HG03342 (cell line): ENCODE measurements around the gene ZNF497.

ENCODE experiments used
- ATAC-seq: cut with Tn5 transposase; IDR thresholded peaks from one replicate; pipeline ENCODE4 v1.9.1; 2021; ENCODE audit warnings: mild to moderate bottlenecking, moderate library complexity; ENCODE audit not compliant: unreplicated experiment

The ZNF497 gene

GRCh38 chr19:58372311-58373133, 10.0 kb upstream of the ZNF497 start:
- no peak for ATAC-seq

GRCh38 chr19:58368561-58369360, 6.2 kb upstream of the ZNF497 start:
- ATAC-seq = no peak

GRCh38 chr19:58367698-58368454, 5.3 kb upstream of the ZNF497 start:
- ATAC-seq = no peak

GRCh38 chr19:58366585-58367430, 4.3 kb upstream of the ZNF497 start:
- no peak for ATAC-seq

- no peak for ATAC-seq
These were observed 1.6 kb upstream of the ZNF497 start for GRCh38 chr19:58364146-58364545.

GRCh38 chr19:58361900-58362271, 665 bp downstream of the ZNF497 start:
- ATAC-seq = no peak

- no peak for ATAC-seq
These were observed 4.9 kb downstream of the ZNF497 start for GRCh38 chr19:58357481-58358145.

GRCh38 chr19:58356766-58357480, 5.6 kb downstream of the ZNF497 start:
- ATAC-seq = no peak

- ATAC-seq = no peak
These were observed 6.4 kb downstream of the ZNF497 start for GRCh38 chr19:58355908-58356765.

- ATAC-seq = no peak
These were observed 7.2 kb downstream of the ZNF497 start for GRCh38 chr19:58355215-58355796.

- no peak for ATAC-seq
These were observed 8.0 kb downstream of the ZNF497 start for GRCh38 chr19:58354478-58355030.

- no peak for ATAC-seq
These were observed 8.7 kb downstream of the ZNF497 start for GRCh38 chr19:58353717-58354477.

GRCh38 chr19:58352760-58353671, 9.5 kb downstream of the ZNF497 start, which contains the start of gene A1BG:
Gene A1BG, minus strand, starts transcription at chr19:58353492. Its CDS starts 55 bp downstream, at chr19:58353437.
- no peak for ATAC-seq

- ATAC-seq = no peak
These were observed 10.4 kb downstream of the ZNF497 start for GRCh38 chr19:58351990-58352755.

- ATAC-seq = no peak
These were observed 11.0 kb downstream of the ZNF497 start for GRCh38 chr19:58351558-58351878.
